Activated B cell treated with CpG ODN at 0.5 μM for 24 hours (primary cell): Measurements from ENCODE around the gene TSPEAR. TPM values are rescaled to one million over a fixed set of nuclear protein-coding genes. Genes with fewer than 3 reads are reported as not detected.
"Not testable (repeated sequence)": the region's sequence is repeated elsewhere in the genome, so short reads cannot be mapped to it uniquely, and the experiment has no call there.

Experiments
- ATAC-seq: fragments of 200-7000 bp; cut with Tn5 transposase; one replicate; pipeline ENCODE4 v1.10.0; 2021; ENCODE audit warnings: low read depth, mild to moderate bottlenecking, moderate library complexity
- CTCF ChIA-PET: fragments of 350-600 bp; sonication (Branson Sonifier 250); formaldehyde crosslinking; loops from one replicate; lab custom pipeline; 2021; ENCODE audit warnings: antibody characterized with exemption; lab: Charles Lee
- POLR2A ChIA-PET: fragments of 350-600 bp; sonication (Branson Sonifier 250); formaldehyde crosslinking; loops from one replicate; lab custom pipeline; 2021; ENCODE audit warnings: antibody characterized with exemption; lab: Charles Lee
- DNase-seq: peaks from one replicate; pipeline ENCODE4 v3.0.0; 2022
- H3K27ac Mint-ChIP-seq: one replicate; pipeline ENCODE4 v1.8.0; 2020; ENCODE audit warnings: mixed read lengths
- H3K27me3 Mint-ChIP-seq: one replicate; pipeline ENCODE4 v1.8.0; 2021; ENCODE audit warnings: mixed read lengths
- H3K36me3 Mint-ChIP-seq: one replicate; pipeline ENCODE4 v1.8.0; 2021; ENCODE audit warnings: low read depth, mixed read lengths
- H3K4me1 Mint-ChIP-seq: one replicate; pipeline ENCODE4 v1.8.0; 2021; ENCODE audit warnings: mixed read lengths
- H3K4me3 Mint-ChIP-seq: one replicate; pipeline ENCODE4 v1.8.0; 2020; ENCODE audit warnings: mild to moderate bottlenecking, mixed read lengths
- H3K9me3 Mint-ChIP-seq: one replicate; pipeline ENCODE4 v1.8.0; 2020; ENCODE audit warnings: mixed read lengths
- CTCF ChIP-seq: fragments of 200-600 bp; IDR thresholded peaks from one replicate; pipeline ENCODE4 v1.8.0; 2022; ENCODE audit warnings: antibody characterized with exemption, mild to moderate bottlenecking
- intact Hi-C: fragments of 100-400 bp; cut with micrococcal nuclease; formaldehyde crosslinking; loops from one replicate; pipeline ENCODE4 v1.15.1; 2024
- total RNA-seq: library from RNA; stranded (reverse); gene quantifications from 2 replicates; pipeline ENCODE4 v1.2.3, GENCODE V29; 2022

TSPEAR gene
- total RNA-seq, 1 donor from 2014 or later: not detected

- H3K4me3 Mint-ChIP-seq: no peak overlapping the region
- CTCF ChIA-PET: no interaction called here
- ATAC-seq: no peak
Measured at GRCh38 chr21:44613386-44614155, 97.8 kb downstream of the TSPEAR start.

GRCh38 chr21:44612669-44613229 lies 98.6 kb downstream of the TSPEAR start:
- Mint-ChIP-seq H3K9me3 (peaks cover 18% of the 10 kb centered on the region), H3K36me3 (no peaks in the 10 kb centered on the region), H3K4me3 (no peak overlapping the region), H3K4me1 (no peaks in the 10 kb centered on the region), H3K27me3 (peaks cover 7% of the 10 kb centered on the region), H3K27ac (no peak overlapping the region)
- no peak for TF ChIP-seq CTCF
- ATAC-seq: no peak
- intact Hi-C loops: no loop called here
- POLR2A ChIA-PET: no interaction called here
- no peak for DNase-seq
- CTCF ChIA-PET: no interaction called here

More at GRCh38 chr21:44613386-44614155, 97.8 kb downstream of the TSPEAR start:
- no peaks in the 10 kb centered on the region for H3K36me3 Mint-ChIP-seq
- peaks cover 18% of the 10 kb centered on the region for H3K9me3 Mint-ChIP-seq
- DNase-seq: no peak
- intact Hi-C loops: no loop called here
- peaks cover 7% of the 10 kb centered on the region for H3K27me3 Mint-ChIP-seq
- POLR2A ChIA-PET: no interaction called here
- no peak for TF ChIP-seq CTCF
- H3K4me1 Mint-ChIP-seq: peaks cover 6% of the 10 kb centered on the region
- no peak overlapping the region for H3K27ac Mint-ChIP-seq

- CTCF ChIA-PET: no interaction called here
- no peak within 1 kb of the TSS for H3K4me3 Mint-ChIP-seq
- no peak for DNase-seq
Measured at GRCh38 chr21:44612029-44612486, 99.3 kb downstream of the TSPEAR start, which contains the start of gene KRTAP10-8. KRTAP10-8 (plus strand) TSS chr21:44612079; CDS start chr21:44612101, 22 bp downstream.

GRCh38 chr21:44611551-44611950 lies 99.8 kb downstream of the TSPEAR start:
- intact Hi-C loops: no loop called here
- DNase-seq (no peak), ATAC-seq (no peak)
- Mint-ChIP-seq H3K4me1 (no peaks in the 10 kb centered on the region), H3K36me3 (no peaks in the 10 kb centered on the region), H3K27me3 (peaks cover 9% of the 10 kb centered on the region), H3K27ac (no peak overlapping the region), H3K4me3 (no peak overlapping the region), H3K9me3 (peaks cover 19% of the 10 kb centered on the region)
- ChIA-PET POLR2A (no interaction called here), CTCF (no interaction called here)
- TF ChIP-seq CTCF: no peak

More at GRCh38 chr21:44612029-44612486, 99.3 kb downstream of the TSPEAR start, which contains the start of gene KRTAP10-8:
- no peak for TF ChIP-seq CTCF
- Mint-ChIP-seq H3K4me1 (no peaks in the 10 kb centered on the region), H3K27ac (no peak within 1 kb of the TSS), H3K9me3 (peaks cover 18% of the 10 kb centered on the region), H3K27me3 (peaks cover 7% of the 10 kb centered on the region), H3K36me3 (no peaks in the 10 kb centered on the region)
- intact Hi-C loops: no loop called here
- POLR2A ChIA-PET: no interaction called here
- ATAC-seq: no peak

- intact Hi-C loops, CTCF ChIA-PET, H3K4me3 Mint-ChIP-seq: not testable (repeated sequence)
Measured at GRCh38 chr21:44610157-44610843, 101.1 kb downstream of the TSPEAR start.

More at GRCh38 chr21:44610157-44610843, 101.1 kb downstream of the TSPEAR start:
- Mint-ChIP-seq H3K27me3 (peaks cover 11% of the 10 kb centered on the region), H3K9me3 (peaks cover 24% of the 10 kb centered on the region)
- H3K36me3 Mint-ChIP-seq, ATAC-seq, DNase-seq, H3K4me1 Mint-ChIP-seq, H3K27ac Mint-ChIP-seq, POLR2A ChIA-PET: not testable (repeated sequence)
